Activated T-cell treated with anti-CD3 and anti-CD28 coated beads for 1 hour (primary cell): ENCODE measurements around the gene ITPKC.
A peak's percentile ranks its signal among the peaks of the same experiment; 100 is the strongest.

Experiments
- DNase-seq: peaks from one replicate; pipeline ENCODE4 v3.0.0-alpha.2; 2020; ENCODE audit warnings: low read depth

The ITPKC gene

DNA sequence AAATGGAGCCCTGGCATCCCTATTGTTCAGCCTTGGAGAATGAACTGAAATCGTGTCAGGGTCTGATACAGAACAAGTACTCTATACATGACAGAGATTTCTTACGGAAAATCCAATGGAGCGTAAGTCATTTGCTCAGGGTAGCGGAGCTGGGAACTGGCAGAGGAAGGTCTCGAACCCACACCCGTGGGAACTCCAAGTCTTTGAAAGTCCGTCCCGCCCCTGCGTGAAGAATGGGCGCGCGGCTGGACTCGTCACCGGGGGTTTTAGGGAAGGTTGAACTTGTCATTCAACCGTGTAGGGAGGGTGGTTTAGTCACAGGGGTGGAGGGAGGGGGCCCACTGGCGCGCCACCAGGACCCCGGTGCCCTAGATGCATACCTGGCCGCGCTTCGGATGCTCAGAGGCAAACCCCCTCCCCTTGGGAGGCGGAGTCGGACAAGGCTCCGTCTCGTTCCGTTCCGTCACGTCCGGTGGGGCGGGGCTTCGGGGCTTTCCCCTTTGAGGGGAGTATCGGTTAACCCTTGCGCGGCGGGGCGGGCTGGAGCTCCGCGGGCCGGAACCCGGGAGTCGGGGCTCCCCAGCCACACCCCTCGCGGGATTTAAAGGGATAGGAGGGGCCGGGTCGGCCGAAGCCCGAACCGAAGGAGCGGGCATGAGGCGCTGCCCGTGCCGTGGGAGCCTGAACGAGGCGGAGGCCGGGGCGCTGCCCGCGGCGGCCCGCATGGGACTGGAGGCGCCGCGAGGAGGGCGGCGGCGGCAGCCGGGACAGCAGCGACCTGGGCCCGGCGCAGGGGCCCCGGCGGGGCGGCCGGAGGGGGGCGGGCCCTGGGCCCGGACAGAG lies at the start of gene ITPKC, which contains the start of gene COQ8B:
ITPKC (plus strand) TSS at position 631 of the 843 bp plus-strand sequence; CDS start at position 655, 24 bp downstream.
COQ8B (minus strand) TSS at position 405 of the 843 bp plus-strand sequence. CDS start 2,254 bp downstream, outside the sequence.
- DNase-seq: peak; percentile 100

GRCh38 chr19:40667602-40668001 lies 49.3 kb upstream of the ITPKC start:
- no peak for DNase-seq

- DNase-seq: no peak
Measured at GRCh38 chr19:40668991-40669614, 47.8 kb upstream of the ITPKC start.

GRCh38 chr19:40671404-40671803 lies 45.5 kb upstream of the ITPKC start:
- DNase-seq: no peak

DNA sequence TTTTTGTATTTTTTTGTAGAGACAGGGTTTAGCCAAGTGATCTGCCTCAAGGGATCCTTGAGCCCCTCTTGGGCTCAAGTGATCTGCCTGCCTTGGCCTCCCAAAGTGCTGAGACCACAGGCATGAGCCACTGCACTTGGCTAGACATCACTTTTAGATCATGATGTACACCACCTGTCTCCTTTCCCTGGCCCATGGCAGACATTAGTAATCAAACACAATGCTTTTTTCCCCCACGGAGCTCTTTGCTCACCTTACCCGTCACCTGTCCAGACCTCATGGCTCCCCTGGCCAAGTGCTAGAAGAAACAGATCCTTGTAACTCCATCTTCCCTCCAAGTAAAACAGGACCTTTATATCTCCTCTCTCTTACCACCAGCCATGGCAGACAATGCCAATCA lies 44.9 kb upstream of the ITPKC start:
- no peak for DNase-seq

DNA sequence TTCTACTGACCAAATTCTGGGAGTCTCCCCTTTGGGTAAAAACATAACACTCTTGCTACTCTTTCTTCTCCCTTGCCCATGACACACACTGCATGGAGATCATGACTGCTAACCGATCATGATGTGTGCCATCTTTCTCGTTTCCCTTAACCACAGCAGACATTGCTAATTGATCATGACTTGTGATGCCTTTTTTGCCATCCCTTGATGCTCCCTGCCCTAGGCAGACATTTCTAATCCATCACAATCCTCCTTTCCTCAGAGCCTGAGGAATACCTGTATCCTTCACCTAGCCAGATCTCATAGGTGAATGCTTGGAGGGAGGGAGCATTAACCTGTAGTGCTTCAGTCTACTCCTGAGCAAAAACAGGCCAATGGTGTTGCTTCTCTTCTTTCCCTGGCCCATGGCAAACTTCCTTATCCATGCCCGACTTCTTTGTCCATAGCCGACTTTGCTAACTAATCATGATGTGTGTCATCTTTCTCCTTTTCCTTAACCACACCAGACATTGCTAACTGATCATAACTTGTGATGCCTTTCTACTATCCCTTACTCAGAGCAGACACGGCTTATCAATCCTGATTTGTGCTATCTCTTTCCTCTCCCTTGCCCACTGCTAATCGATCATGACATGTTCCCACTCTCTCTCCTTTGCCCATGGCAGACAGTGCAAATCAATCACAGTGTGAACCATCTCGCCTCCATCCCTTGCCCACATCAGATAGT lies 44.2 kb upstream of the ITPKC start:
- DNase-seq: no peak

- DNase-seq: no peak
Measured at GRCh38 chr19:40673397-40673796, 43.5 kb upstream of the ITPKC start.

- DNase-seq: no peak
Measured at GRCh38 chr19:40674291-40674690, 42.6 kb upstream of the ITPKC start.

DNA sequence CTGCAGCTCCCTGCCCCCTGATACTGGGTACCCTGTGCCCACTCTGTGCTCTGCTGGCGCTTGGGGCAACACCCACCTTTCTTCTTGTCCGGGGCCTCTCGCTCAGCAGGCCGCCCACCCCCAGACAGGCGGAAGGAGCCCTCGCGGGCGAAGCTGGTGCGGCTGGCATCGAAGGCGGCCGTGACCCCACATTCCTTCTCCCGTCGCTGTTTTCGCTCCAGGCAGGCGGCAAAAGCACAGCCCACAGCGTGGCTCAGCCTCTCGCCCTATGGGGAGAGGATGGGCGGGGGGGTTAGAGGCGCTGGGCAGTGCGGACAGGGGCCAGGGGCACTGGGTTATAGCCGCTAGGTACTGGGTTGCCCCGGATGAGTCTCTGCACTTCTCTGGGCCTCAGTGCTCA lies 39.8 kb upstream of the ITPKC start:
- no peak for DNase-seq

GRCh38 chr19:40681039-40681438 lies 35.9 kb upstream of the ITPKC start:
- no peak for DNase-seq

DNA sequence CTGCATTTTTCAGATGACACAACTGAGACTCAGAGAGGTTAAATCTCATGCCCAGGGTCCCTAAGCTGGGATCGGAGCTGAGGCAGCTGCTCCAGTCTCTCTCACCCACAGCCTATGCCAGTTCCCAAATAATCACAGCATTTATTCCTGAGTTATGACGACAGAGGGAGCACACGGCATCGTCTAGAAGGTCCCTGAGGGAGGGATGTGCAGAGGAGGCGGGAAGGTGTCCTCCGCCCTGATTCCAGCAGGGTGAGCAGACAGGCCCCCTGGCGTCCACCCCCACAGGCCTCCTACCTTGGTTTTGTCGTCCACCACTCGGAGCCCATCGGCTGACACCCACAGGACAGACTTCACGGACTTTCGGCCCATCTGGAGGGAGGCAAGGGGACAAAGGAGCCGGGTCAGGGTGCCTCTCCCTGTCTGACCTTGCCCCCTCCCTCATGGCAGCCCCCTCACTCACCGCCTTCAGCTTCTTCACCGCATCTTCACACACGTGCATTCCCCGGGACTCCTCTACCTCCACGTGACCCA lies 34.4 kb upstream of the ITPKC start:
- DNase-seq: no peak

DNA sequence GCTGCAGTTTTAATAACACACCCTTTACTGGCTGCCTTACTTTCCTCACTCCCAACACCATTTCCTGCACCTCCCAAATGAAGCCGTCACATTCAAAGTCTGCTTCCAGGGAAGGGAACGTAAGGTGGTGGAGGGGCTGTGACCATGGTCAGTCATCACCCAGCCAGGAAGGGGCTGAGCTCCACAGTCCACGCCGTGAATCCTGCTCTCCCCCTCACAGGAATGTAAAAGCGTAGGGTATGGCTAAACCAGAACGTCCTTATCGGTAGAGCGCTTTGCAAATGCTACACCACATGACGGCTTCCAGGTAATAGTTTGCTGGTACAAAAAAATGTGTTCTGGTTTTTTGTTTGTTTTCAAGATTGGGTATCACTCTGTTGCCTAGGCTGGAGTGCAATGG lies 33.5 kb upstream of the ITPKC start:
- DNase-seq: no peak

DNA sequence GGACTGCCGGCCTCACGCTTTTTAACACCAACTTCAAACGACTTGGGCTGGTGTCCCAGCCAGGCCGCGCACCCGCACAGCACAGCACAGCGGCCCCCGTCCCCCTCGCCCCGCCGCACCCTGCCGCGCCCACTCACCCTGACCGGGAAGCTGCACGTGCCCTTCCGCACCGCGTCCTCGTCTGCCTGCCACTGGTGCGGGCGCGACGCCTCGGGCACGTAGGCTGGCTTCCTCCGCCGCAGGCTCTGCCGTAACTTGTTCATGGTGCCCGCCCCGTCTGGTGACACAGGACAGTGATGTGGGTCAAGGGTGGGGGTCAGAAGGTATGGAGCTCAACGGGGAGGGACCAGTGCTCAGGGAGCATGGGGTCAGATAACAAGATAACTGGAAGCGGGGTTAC lies 32.6 kb upstream of the ITPKC start:
- no peak for DNase-seq

- DNase-seq: no peak
Measured at GRCh38 chr19:40685016-40685526, 31.8 kb upstream of the ITPKC start.

- DNase-seq: no peak
Measured at GRCh38 chr19:40685563-40685962, 31.3 kb upstream of the ITPKC start.

DNA sequence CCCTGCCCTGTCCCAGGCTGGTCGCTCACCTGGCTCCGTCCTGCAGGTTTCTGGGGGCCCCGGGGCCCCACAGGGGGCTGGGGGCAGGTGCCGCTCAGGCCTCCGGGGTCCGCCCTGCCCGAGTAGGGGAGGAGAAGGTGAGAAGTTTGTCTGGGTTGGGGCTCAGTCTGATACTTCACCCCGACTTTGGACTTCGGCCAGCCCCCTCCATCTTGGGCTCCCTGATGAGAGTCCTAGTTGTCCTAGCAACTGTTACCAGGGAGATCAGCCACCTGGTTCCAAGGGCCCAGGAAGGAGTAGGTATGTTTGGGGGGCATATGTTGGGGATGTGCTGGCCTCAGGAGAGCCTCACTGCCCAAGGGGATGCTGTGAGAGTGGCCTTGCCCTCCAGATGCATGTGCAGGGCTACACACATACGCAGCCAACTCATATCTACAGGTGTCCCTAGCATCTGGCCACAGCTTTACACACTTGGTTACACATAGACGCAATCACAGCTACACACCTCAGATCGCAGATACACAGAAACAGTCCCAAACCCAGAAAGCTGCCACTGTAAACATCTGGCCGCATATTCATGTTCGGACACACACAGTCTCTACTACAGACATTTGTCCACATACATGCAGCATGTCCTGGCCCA lies 29.9 kb upstream of the ITPKC start:
- no peak for DNase-seq

- DNase-seq: no peak
Measured at GRCh38 chr19:40687525-40688016, 29.3 kb upstream of the ITPKC start.

DNA sequence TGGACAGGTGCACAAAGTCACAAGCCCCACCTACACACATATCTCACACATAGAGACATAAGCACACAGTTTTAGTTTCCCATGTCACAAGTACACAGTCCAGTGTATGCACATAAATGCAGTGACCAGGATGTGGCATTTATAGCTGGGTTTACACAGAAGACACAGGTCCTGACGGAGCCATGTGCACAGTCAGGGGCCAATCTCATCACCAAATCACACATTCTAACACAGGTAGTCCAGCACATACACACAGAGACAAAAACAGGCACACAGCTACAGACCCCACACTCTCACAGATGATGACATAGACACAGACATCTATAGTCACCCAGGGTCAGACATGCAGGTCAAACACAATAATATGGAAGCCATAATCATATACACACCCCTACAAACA lies 28.6 kb upstream of the ITPKC start:
- no peak for DNase-seq

- DNase-seq: no peak
Measured at GRCh38 chr19:40688987-40689338, 27.9 kb upstream of the ITPKC start.

GRCh38 chr19:40689339-40690049 lies 27.4 kb upstream of the ITPKC start:
- DNase-seq: no peak

DNA sequence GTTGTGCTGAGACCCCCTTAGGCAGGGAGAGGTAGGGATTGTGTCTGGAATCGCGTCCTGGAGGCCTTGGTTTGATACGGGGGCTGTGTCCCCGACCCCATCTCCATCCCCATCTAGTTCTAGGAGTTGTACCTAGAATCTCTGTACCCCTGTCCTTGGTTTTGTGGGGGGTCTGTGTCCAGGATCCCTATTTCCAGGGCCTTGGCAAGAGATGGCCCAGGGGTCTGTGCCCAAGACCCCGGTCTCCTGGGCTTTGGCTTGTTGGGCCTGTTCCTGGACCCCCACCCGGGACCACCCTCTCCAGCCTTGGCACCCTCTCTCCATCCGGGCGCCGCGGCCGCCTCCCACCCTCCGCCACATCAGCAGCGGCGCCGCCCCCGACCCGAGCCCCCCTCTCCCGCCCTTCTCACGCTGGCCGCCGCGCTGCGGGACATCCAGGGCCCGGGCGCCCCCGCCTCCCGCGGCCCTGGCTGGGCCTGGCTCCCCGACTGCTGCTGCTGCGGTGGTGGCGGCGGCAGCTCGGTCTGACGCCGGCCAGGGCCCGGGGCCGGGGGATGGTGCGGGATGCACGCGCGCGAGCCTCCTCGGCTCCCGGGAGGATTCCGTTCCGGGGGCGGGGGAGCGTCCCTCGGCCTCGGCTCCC lies 26.7 kb upstream of the ITPKC start, which contains the start of gene NUMBL:
NUMBL (minus strand) TSS at position 602 of the 643 bp plus-strand sequence; CDS start at position 434, 168 bp downstream.
- no peak for DNase-seq
